SK-N-SH treated with all-trans-retinoic acid at 6 μM for 48 hours (cell line): ENCODE results near the gene CDC42BPB.

Experiments
- CSDC2 ChIP-seq: fragments of 250-450 bp; sonication (Bioruptor Pico); IDR thresholded peaks from 2 replicates; pipeline ENCODE4 v1.5.0; 2020; ENCODE audit warnings: mild to moderate bottlenecking, moderate library complexity
- ESRRG ChIP-seq: fragments of 250-450 bp; sonication (Bioruptor Pico); IDR thresholded peaks from 2 replicates; pipeline ENCODE4 v1.6.1; 2021; ENCODE audit warnings: mild to moderate bottlenecking
- PPARA ChIP-seq: fragments of 250-450 bp; sonication (Bioruptor Pico); IDR thresholded peaks from 2 replicates; pipeline ENCODE4 v1.5.0; 2020; ENCODE audit warnings: mild to moderate bottlenecking, borderline replicate concordance
- RARB ChIP-seq: fragments of 250-450 bp; sonication (Bioruptor Pico); IDR thresholded peaks from 2 replicates; pipeline ENCODE4 v1.8.0; 2021; ENCODE audit warnings: mild to moderate bottlenecking, moderate library complexity
- TOX ChIP-seq: fragments of 250-450 bp; sonication (Bioruptor Pico); IDR thresholded peaks from 2 replicates; pipeline ENCODE4 v1.8.0; 2021; ENCODE audit warnings: mild to moderate bottlenecking, moderate library complexity, borderline replicate concordance
- ZC3H10 ChIP-seq: fragments of 250-450 bp; sonication (Bioruptor Pico); IDR thresholded peaks from 2 replicates; pipeline ENCODE4 v1.5.1; 2021; ENCODE audit warnings: mild to moderate bottlenecking, moderate library complexity
- ZFP3 ChIP-seq: fragments of 250-450 bp; sonication (Bioruptor Pico); IDR thresholded peaks from 2 replicates; pipeline ENCODE4 v1.5.0; 2020; ENCODE audit warnings: mild to moderate bottlenecking, moderate library complexity
- TF ChIP-seq, protein P1 (sequence below): fragments of 250-450 bp; sonication (Bioruptor Pico); IDR thresholded peaks from 2 replicates; pipeline ENCODE4 v1.5.1; 2021; ENCODE audit warnings: mild to moderate bottlenecking, moderate library complexity

GRCh38 chr14:102901633-102902032, 155.7 kb downstream of the CDC42BPB start:
- TF ChIP-seq CSDC2 (CRISPR knock-in tag) (no peak), ZFP3 (no peak), ESRRG (CRISPR knock-in tag) (no peak), ZC3H10 (CRISPR knock-in tag) (no peak), PPARA (CRISPR knock-in tag) (no peak), RARB (CRISPR knock-in tag) (no peak), TOX (CRISPR knock-in tag) (no peak)
- TF ChIP-seq, protein P1, sequence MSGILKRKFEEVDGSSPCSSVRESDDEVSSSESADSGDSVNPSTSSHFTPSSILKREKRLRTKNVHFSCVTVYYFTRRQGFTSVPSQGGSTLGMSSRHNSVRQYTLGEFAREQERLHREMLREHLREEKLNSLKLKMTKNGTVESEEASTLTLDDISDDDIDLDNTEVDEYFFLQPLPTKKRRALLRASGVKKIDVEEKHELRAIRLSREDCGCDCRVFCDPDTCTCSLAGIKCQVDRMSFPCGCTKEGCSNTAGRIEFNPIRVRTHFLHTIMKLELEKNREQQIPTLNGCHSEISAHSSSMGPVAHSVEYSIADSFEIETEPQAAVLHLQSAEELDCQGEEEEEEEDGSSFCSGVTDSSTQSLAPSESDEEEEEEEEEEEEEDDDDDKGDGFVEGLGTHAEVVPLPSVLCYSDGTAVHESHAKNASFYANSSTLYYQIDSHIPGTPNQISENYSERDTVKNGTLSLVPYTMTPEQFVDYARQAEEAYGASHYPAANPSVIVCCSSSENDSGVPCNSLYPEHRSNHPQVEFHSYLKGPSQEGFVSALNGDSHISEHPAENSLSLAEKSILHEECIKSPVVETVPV (CRISPR knock-in tag) = no peak
